ENCODE measurements around the gene DUOXA1. TPM values are rescaled to one million over a fixed set of nuclear protein-coding genes. Genes with fewer than 3 reads are reported as not detected.

DUOXA1 gene
- total RNA-seq, 2 experiments from 2014 or later = 0.19 to 0.36 TPM

- no peak overlapping the region for H3K27ac Mint-ChIP-seq
- no peaks in the 10 kb centered on the region for H3K36me3 Mint-ChIP-seq
- no peaks in the 10 kb centered on the region for H3K9me3 Mint-ChIP-seq
- no peaks in the 10 kb centered on the region for H3K4me1 Mint-ChIP-seq (ENCODE audit: low read depth)
- no peak for DNase-seq
- no peak overlapping the region for H3K4me3 Mint-ChIP-seq
- ChIA-PET POLR2A (interaction anchor here (1.3 kb wide), 1 partner anchor 12 kb away, joined by 3 read pairs; no protein-coding TSS in a partner anchor), CTCF (interaction anchor here (0.6 to 2.4 kb wide), 18 partner anchors 8 to 495 kb away, joined by 3 to 29 read pairs (median 4); no protein-coding TSS in a partner anchor)
- intact Hi-C loops (cut with micrococcal nuclease) = loop anchor here (1.0 to 5.0 kb wide), 3 partner anchors 72 to 331 kb away; a partner anchor contains a TSS
- peaks cover 44% of the 10 kb centered on the region for H3K27me3 Mint-ChIP-seq
These were observed 3.0 kb downstream of the DUOXA1 start for GRCh38 chr15:45126535-45127158.

DNA sequence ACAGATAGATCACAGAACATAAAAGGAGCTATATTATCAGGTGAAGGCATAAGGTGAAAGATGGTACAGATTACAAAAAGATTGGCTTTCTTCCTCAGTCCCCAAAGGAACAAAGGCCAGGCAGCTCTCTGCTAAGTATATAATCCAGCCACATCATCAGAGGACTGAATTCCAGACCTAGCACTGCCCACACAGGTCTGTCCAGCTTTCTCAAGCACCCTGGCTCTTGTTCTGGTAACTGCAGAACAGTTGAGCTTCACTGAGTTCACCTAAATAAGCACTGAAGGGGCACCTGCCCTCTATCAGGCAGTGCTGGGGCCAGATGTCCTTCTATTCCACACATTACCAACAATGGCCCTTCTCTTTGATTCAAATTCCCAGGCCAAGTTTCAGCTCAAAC is 6.3 kb downstream of the DUOXA1 start:
- intact Hi-C loops (cut with micrococcal nuclease) = no loop called here
- Mint-ChIP-seq H3K36me3 (no peaks in the 10 kb centered on the region), H3K27ac (no peak overlapping the region), H3K27me3 (peaks cover 37% of the 10 kb centered on the region), H3K4me3 (no peak overlapping the region), H3K9me3 (no peaks in the 10 kb centered on the region), H3K4me1 (ENCODE audit: low read depth) (no peaks in the 10 kb centered on the region)
- no peak for DNase-seq
- POLR2A ChIA-PET = no interaction called here
- CTCF ChIA-PET = interaction anchor here (0.9 to 1.4 kb wide), 3 partner anchors 10 to 75 kb away, joined by 3 to 4 read pairs (median 3); no protein-coding TSS in a partner anchor

GRCh38 chr15:45122719-45123118 is 7.0 kb downstream of the DUOXA1 start:
- H3K9me3 Mint-ChIP-seq = no peaks in the 10 kb centered on the region
- ChIA-PET POLR2A (no interaction called here), CTCF (interaction anchor here (0.7 to 1.7 kb wide), 6 partner anchors 10 to 1133 kb away, joined by 3 to 4 read pairs (median 3); no protein-coding TSS in a partner anchor)
- intact Hi-C loops (cut with micrococcal nuclease) = no loop called here
- peaks cover 34% of the 10 kb centered on the region for H3K27me3 Mint-ChIP-seq
- H3K27ac Mint-ChIP-seq = no peak overlapping the region
- H3K36me3 Mint-ChIP-seq = no peaks in the 10 kb centered on the region
- no peak overlapping the region for H3K4me3 Mint-ChIP-seq
- no peak for DNase-seq
- H3K4me1 Mint-ChIP-seq (ENCODE audit: low read depth) = peaks cover 3% of the 10 kb centered on the region

- Mint-ChIP-seq H3K27ac (no peak overlapping the region), H3K4me1 (ENCODE audit: low read depth) (peaks cover 11% of the 10 kb centered on the region), H3K9me3 (no peaks in the 10 kb centered on the region), H3K4me3 (no peak overlapping the region), H3K36me3 (no peaks in the 10 kb centered on the region), H3K27me3 (peaks cover 38% of the 10 kb centered on the region)
- ChIA-PET POLR2A (no interaction called here), CTCF (interaction anchor here (1.0 to 4.6 kb wide), 6 partner anchors 10 to 268 kb away, joined by 3 to 65 read pairs (median 3); partner anchors contain the start of genes DUOX1 and DUOXA1)
- intact Hi-C loops (cut with micrococcal nuclease) = no loop called here
- DNase-seq = no peak
These were observed 7.8 kb downstream of the DUOXA1 start for GRCh38 chr15:45121706-45122417.

GRCh38 chr15:45121020-45121419 is 8.7 kb downstream of the DUOXA1 start:
- POLR2A ChIA-PET = no interaction called here
- intact Hi-C loops (cut with micrococcal nuclease) = no loop called here
- Mint-ChIP-seq H3K27me3 (peaks cover 40% of the 10 kb centered on the region), H3K4me1 (ENCODE audit: low read depth) (peaks cover 17% of the 10 kb centered on the region), H3K36me3 (no peaks in the 10 kb centered on the region), H3K4me3 (no peak overlapping the region), H3K27ac (no peak overlapping the region), H3K9me3 (no peaks in the 10 kb centered on the region)
- DNase-seq = no peak
- CTCF ChIA-PET = interaction anchor here (0.6 to 4.6 kb wide), 6 partner anchors 9 to 267 kb away, joined by 3 to 65 read pairs (median 3); partner anchors contain the start of genes DUOX1 and DUOXA1

GRCh38 chr15:45120081-45120972 is 9.4 kb downstream of the DUOXA1 start:
- Mint-ChIP-seq H3K27ac (no peak overlapping the region), H3K36me3 (no peaks in the 10 kb centered on the region), H3K9me3 (no peaks in the 10 kb centered on the region), H3K27me3 (peaks cover 40% of the 10 kb centered on the region), H3K4me1 (ENCODE audit: low read depth) (peaks cover 17% of the 10 kb centered on the region), H3K4me3 (no peak overlapping the region)
- no peak for DNase-seq
- ChIA-PET CTCF (interaction anchor here (0.5 to 4.6 kb wide), 4 partner anchors 8 to 309 kb away, joined by 3 to 65 read pairs (median 4); partner anchors contain the start of genes DUOX1 and DUOXA1), POLR2A (no interaction called here)
- intact Hi-C loops (cut with micrococcal nuclease) = no loop called here

DNA sequence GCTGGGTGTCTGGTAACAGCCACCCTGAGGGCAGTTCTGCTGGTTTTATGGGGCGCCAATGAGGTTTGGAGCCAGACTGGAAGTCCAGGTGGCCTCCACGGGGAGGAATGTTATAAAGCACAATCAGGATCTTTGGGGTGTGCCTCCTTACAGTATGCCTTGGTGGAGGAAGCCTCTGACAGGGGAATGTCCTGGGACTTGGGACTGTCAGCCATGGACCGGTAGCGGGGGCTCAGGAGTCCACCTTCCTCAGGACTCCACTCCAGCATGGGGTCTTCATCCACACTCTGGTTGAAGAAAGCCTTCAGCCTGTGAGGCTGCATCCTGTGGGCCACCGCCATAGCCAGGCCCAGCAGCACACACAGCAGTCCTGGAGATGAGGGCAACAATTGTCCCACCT is 10.7 kb downstream of the DUOXA1 start:
- Mint-ChIP-seq H3K4me3 (no peak overlapping the region), H3K27ac (no peak overlapping the region), H3K4me1 (ENCODE audit: low read depth) (peaks cover 23% of the 10 kb centered on the region), H3K9me3 (no peaks in the 10 kb centered on the region), H3K36me3 (no peaks in the 10 kb centered on the region), H3K27me3 (peaks cover 49% of the 10 kb centered on the region)
- ChIA-PET POLR2A (no interaction called here), CTCF (interaction anchor here (0.7 to 4.6 kb wide), 27 partner anchors 8 to 288 kb away, joined by 3 to 65 read pairs (median 6); partner anchors contain the start of genes DUOX1 and DUOXA1)
- intact Hi-C loops (cut with micrococcal nuclease) = loop anchor here (2.0 kb wide), 2 partner anchors 14 to 82 kb away; no protein-coding TSS in a partner anchor
- no peak for DNase-seq

- intact Hi-C loops (cut with micrococcal nuclease) = loop anchor here (2.0 kb wide), 2 partner anchors 15 to 83 kb away; no protein-coding TSS in a partner anchor
- peak; percentile 91 for DNase-seq
- H3K4me1 Mint-ChIP-seq (ENCODE audit: low read depth) = peaks cover 26% of the 10 kb centered on the region
- ChIA-PET POLR2A (no interaction called here), CTCF (interaction anchor here (0.6 to 4.6 kb wide), 63 partner anchors 9 to 1176 kb away, joined by 3 to 65 read pairs (median 4); partner anchors contain the start of genes DUOX1, DUOXA1 and SHF)
- H3K36me3 Mint-ChIP-seq = no peaks in the 10 kb centered on the region
- H3K4me3 Mint-ChIP-seq = no peak overlapping the region
- peaks cover 57% of the 10 kb centered on the region for H3K27me3 Mint-ChIP-seq
- H3K27ac Mint-ChIP-seq = no peak overlapping the region
- H3K9me3 Mint-ChIP-seq = no peaks in the 10 kb centered on the region
These were observed 11.5 kb downstream of the DUOXA1 start for GRCh38 chr15:45118131-45118588.

DNA sequence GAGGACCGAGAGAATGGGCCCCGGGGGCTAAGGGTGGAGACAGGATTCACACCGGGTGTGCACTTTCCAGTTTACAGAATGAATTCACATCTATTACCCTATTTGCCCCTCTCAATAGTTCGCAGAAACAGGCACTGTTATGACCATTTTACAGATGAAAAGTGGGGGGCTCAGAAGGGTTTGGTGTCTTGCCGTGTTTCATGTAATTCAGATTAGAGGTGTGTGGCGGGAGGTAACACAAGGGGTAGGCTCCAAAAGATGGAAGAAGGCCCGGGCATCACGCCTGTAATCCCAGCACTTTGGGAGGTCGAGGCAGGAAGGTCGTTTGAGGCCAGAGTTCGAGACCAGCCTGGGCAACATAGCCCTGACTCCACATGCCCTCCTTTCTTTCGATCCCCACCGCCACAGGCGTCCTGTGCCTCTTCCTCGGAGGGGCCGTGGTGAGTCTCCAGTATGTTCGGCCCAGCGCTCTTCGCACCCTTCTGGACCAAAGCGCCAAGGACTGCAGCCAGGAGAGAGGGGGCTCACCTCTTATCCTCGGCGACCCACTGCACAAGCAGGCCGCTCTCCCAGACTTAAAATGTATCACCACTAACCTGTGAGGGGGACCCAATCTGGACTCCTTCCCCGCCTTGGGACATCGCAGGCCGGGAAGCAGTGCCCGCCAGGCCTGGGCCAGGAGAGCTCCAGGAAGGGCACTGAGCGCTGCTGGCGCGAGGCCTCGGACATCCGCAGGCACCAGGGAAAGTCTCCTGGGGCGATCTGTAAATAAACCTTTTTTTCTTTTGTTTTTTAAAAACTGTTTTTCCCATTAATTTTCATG is 12.2 kb downstream of the DUOXA1 start:
- intact Hi-C loops (cut with micrococcal nuclease) = loop anchor here (2.0 kb wide), 2 partner anchors 15 to 83 kb away; no protein-coding TSS in a partner anchor
- ChIA-PET CTCF (interaction anchor here (0.6 to 4.6 kb wide), 57 partner anchors 8 to 1176 kb away, joined by 3 to 65 read pairs (median 4); partner anchors contain the start of genes DUOX1, DUOXA1 and SHF), POLR2A (no interaction called here)
- DNase-seq = no peak
- Mint-ChIP-seq H3K4me1 (ENCODE audit: low read depth) (peaks cover 30% of the 10 kb centered on the region), H3K9me3 (no peaks in the 10 kb centered on the region), H3K27me3 (peaks cover 61% of the 10 kb centered on the region), H3K4me3 (no peak overlapping the region), H3K27ac (no peak overlapping the region), H3K36me3 (no peaks in the 10 kb centered on the region)

DNA sequence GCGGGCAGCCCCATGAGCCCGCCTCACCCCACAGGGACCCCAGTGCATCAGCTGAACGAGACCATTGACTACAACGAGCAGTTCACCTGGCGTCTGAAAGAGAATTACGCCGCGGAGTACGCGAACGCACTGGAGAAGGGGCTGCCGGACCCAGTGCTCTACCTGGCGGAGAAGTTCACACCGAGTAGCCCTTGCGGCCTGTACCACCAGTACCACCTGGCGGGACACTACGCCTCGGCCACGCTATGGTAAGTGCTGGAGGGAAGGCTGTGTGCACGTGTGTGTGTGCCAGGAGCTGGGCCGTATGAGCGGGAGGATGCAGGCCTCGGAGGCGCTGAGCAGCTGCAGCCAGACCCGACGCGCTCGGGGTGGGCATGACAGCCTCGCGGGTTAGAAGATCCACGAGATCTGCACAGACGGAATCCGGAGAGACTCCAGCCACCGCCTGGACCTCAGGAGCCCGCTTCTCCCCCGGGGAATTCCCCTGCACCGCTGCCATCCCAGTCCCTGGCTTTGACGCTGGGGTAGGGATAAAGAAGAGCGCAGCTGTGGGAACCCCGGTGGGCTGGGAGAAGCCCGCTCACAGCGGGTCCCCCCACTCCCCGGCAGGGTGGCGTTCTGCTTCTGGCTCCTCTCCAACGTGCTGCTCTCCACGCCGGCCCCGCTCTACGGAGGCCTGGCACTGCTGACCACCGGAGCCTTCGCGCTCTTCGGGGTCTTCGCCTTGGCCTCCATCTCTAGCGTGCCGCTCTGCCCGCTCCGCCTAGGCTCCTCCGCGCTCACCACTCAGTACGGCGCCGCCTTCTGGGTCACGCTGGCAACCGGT is 13.0 kb downstream of the DUOXA1 start:
- no peaks in the 10 kb centered on the region for H3K9me3 Mint-ChIP-seq
- intact Hi-C loops (cut with micrococcal nuclease) = no loop called here
- no peaks in the 10 kb centered on the region for H3K36me3 Mint-ChIP-seq
- no peak overlapping the region for H3K27ac Mint-ChIP-seq
- peaks cover 38% of the 10 kb centered on the region for H3K4me1 Mint-ChIP-seq (ENCODE audit: low read depth)
- POLR2A ChIA-PET = no interaction called here
- CTCF ChIA-PET = interaction anchor here (0.6 to 1.8 kb wide), 6 partner anchors 10 to 283 kb away, joined by 3 to 8 read pairs (median 3); no protein-coding TSS in a partner anchor
- no peak for DNase-seq
- no peak overlapping the region for H3K4me3 Mint-ChIP-seq
- H3K27me3 Mint-ChIP-seq = peaks cover 67% of the 10 kb centered on the region
